AG10803 (cell line): Measurements from ENCODE around the gene MET.

Experiments
- DNase-seq: peaks from one replicate; pipeline ENCODE4 v3.0.0; 2010; ENCODE audit warnings: low read depth
- H3K4me3 ChIP-seq: 2 replicates; pipeline ENCODE4 v1.5.1; 2011; ENCODE audit warnings: mild to moderate bottlenecking, low read length, control low read depth
- CTCF ChIP-seq: conservative IDR thresholded peaks from 2 replicates; pipeline ENCODE4 v1.5.1; 2011; ENCODE audit warnings: mild to moderate bottlenecking, low read length, control low read depth, inconsistent platforms

The MET gene

GRCh38 chr7:116834815-116835504, 163.0 kb downstream of the MET start:
- TF ChIP-seq CTCF = no peak
- peak; percentile 12 for DNase-seq
- H3K4me3 ChIP-seq = no peak overlapping the region

GRCh38 chr7:116836048-116836447, 164.1 kb downstream of the MET start:
- no peak overlapping the region for H3K4me3 ChIP-seq
- TF ChIP-seq CTCF = no peak
- no peak for DNase-seq

- DNase-seq = no peak
- TF ChIP-seq CTCF = no peak
- no peak overlapping the region for H3K4me3 ChIP-seq
These were observed 164.9 kb downstream of the MET start for GRCh38 chr7:116836911-116837310.

- DNase-seq = no peak
- no peak overlapping the region for H3K4me3 ChIP-seq
- TF ChIP-seq CTCF = no peak
These were observed 165.6 kb downstream of the MET start for GRCh38 chr7:116837586-116837985.

DNA sequence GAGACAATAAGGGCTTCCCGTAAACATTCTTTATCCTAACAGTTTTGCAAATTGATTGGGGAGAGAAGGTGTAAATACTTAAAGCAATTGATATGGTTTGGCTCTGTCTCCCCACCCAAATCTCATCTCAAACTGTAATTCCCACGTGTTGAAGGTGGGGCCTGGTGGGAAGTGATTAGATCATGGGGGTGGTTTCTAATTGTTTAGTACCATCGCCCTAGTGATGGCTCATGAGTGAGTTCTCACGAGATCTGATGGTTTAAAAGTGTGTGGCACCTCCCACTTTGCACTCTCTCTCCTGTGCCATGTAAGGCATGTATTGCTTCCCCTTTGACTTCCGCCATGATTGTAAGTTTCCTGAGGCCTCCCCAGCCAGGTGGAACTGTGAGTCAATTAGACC, 168.3 kb downstream of the MET start:
- H3K4me3 ChIP-seq = no peak overlapping the region
- DNase-seq = no peak
- TF ChIP-seq CTCF = no peak

GRCh38 chr7:116842371-116842770, 170.4 kb downstream of the MET start:
- TF ChIP-seq CTCF = no peak
- H3K4me3 ChIP-seq = no peak overlapping the region
- no peak for DNase-seq

- no peak for DNase-seq
- no peak for TF ChIP-seq CTCF
These were observed 171.4 kb downstream of the MET start for GRCh38 chr7:116843378-116843777.

More at GRCh38 chr7:116843378-116843777, 171.4 kb downstream of the MET start:
- no peak overlapping the region for H3K4me3 ChIP-seq
